ENCODE data around the gene KCNQ1. TPM values are rescaled to one million over a fixed set of nuclear protein-coding genes. Genes with fewer than 3 reads are reported as not detected.

Gene KCNQ1
- total and polyA plus RNA-seq, 12 donors = 11.0 to 447 (median 320) TPM

DNA sequence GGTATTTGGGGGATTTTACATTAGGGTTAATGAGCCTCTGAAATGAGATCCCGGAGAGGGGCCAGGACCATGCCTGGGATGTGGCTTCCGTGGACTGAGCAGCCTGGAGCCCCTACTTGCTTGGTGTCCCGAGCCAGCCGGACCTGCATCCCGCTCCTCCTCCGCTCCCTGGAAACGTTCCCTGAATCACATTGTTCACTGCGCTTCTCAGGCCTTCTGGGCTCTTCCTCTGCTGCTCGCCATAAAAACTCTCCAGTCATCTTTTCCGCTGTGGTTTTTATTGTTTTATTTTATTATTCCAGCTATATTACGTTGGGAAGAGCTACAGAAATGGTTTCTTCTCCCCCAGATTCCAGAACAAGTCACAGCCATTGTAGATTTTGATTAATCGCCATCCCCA lies 268.3 kb downstream of the KCNQ1 start:
- no peaks in the 10 kb centered on the region for H3K9me3 ChIP-seq (replicated peaks in 1 of 3)
- peaks cover 0 to 4% of the 10 kb centered on the region in 2 donors for H3K4me1 ChIP-seq (replicated peaks in 1 of 2)
- no peak for DNase-seq
- TF ChIP-seq, protein P1, sequence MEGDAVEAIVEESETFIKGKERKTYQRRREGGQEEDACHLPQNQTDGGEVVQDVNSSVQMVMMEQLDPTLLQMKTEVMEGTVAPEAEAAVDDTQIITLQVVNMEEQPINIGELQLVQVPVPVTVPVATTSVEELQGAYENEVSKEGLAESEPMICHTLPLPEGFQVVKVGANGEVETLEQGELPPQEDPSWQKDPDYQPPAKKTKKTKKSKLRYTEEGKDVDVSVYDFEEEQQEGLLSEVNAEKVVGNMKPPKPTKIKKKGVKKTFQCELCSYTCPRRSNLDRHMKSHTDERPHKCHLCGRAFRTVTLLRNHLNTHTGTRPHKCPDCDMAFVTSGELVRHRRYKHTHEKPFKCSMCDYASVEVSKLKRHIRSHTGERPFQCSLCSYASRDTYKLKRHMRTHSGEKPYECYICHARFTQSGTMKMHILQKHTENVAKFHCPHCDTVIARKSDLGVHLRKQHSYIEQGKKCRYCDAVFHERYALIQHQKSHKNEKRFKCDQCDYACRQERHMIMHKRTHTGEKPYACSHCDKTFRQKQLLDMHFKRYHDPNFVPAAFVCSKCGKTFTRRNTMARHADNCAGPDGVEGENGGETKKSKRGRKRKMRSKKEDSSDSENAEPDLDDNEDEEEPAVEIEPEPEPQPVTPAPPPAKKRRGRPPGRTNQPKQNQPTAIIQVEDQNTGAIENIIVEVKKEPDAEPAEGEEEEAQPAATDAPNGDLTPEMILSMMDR (IDR thresholded peaks at IDR 0.05) = no peak
- no peak for TF ChIP-seq POLR2A (IDR thresholded peaks at IDR 0.05)
- WGBS, 4 donors = 92 to 96% (median 94%) methylated on average over 12 of the region's 12 CpGs
- intact Hi-C loops (cut with DNase I) = loop anchor here in 1 of 2 donors (10.0 kb wide), 1 partner anchor 172 kb away; the partner anchor contains the start of gene CDKN1C
- H3K36me3 ChIP-seq (replicated peaks in 1 of 2) = peaks cover 0 to 7% of the 10 kb centered on the region in 2 donors
- no peak overlapping the region for H3K4me3 ChIP-seq
- no peak overlapping the region for H3K27ac ChIP-seq
- no peaks in the 10 kb centered on the region for H3K27me3 ChIP-seq

DNA sequence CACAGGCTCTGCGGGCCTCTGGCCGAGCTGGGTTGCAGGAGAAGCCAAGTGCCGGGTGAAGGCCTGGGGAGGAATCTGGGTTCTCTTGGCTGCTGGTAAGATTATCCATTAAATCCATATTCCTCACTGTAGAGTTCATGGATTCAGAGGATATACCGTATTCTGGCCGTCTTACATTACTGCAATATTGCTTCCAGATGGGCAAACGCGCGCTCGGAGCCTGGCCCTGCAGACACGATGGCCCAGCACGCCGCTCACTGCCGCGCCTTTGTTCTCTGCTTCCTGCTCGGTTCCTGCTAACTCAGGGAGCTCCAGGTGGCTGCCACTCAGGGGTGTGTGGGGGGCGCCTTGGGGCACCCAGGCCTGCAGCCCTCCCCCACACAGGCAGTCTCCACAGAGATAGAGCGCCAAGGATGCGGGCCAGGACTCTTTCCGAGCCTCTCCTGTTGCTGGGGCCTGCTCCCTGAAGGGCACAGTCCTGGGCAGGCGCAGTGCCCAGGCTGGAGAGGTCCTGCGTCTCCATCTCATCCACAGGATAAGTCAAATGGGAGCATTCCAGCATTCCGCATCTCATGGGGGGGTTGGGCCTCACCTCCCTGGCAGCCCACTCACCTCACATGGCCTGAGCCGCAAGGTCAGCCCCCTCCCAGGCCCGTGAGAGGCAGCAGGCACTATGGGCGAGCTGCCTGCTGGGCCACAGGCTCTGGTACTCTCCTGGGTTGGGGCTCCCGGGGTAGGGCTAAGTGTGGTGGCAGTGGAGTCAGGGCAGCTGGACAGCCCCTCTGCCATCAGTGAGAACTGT lies 269.1 kb downstream of the KCNQ1 start:
- WGBS, 4 donors = 89 to 95% (median 94%) methylated on average over 12 to 26 of the region's 26 CpGs
- Histone ChIP-seq H3K9me3 (replicated peaks in 1 of 3) (no peaks in the 10 kb centered on the region), H3K36me3 (replicated peaks in 1 of 2) (peaks cover 0 to 7% of the 10 kb centered on the region in 2 donors), H3K27me3 (no peaks in the 10 kb centered on the region), H3K4me3 (no peak overlapping the region), H3K4me1 (replicated peaks in 1 of 2) (no peaks in the 10 kb centered on the region), H3K27ac (no peak overlapping the region)
- intact Hi-C loops (cut with DNase I) = loop anchor here in 1 of 2 donors (10.0 kb wide), 1 partner anchor 171 kb away; the partner anchor contains the start of gene CDKN1C
- DNase-seq = no peak
- TF ChIP-seq, protein P1 (IDR thresholded peaks at IDR 0.05) = no peak
- no peak for TF ChIP-seq POLR2A (IDR thresholded peaks at IDR 0.05)

DNA sequence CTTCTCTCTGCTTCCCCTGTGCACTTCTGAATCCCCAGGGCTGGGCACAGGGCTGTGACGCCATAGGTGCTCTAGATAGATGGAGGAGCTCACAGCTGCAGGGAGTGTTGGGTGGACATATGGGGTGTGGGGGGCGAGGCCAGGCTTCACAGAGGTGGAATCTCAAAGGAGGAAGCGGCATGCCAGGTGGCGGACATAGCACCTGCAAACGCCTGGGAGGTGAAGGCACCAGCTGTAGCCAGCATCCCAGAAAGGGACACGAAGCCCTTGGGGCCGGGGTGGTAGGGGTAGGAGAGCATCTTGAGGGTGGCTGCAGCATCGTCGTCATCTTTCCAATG lies 269.6 kb downstream of the KCNQ1 start:
- WGBS, 4 donors = 93 to 96% (median 93%) methylated on average over 9 of the region's 9 CpGs
- intact Hi-C loops (cut with DNase I) = loop anchor here in 1 of 2 donors (10.0 kb wide), 1 partner anchor 170 kb away; the partner anchor contains the start of gene CDKN1C

DNA sequence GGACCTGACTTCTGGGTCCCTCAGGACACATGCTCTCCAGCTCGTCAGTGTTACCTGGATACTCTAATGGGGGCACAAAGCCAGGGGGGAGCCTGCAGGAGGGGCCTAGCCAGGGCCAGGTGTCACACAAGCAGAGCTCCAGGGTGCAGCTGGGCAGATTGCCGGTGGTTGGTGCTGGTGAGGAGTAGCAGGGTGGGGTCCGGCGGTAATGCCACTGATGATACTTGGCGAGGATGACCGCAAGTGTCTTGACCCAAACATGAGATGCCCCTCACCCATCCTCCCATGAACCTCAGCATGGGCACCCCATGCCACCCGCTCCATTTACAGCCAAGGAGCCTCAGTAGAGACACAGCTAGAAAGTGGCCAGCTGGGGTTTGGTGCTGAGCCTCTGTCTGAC lies 270.1 kb downstream of the KCNQ1 start:
- H3K9me3 ChIP-seq (replicated peaks in 1 of 3) = no peaks in the 10 kb centered on the region
- DNase-seq = no peak
- intact Hi-C loops (cut with DNase I) = loop anchor here in 1 of 2 donors (10.0 kb wide), 1 partner anchor 170 kb away; the partner anchor contains the start of gene CDKN1C

More for the DNA sequence above, 269.6 kb downstream of the KCNQ1 start:
- Histone ChIP-seq H3K27me3 (no peaks in the 10 kb centered on the region), H3K9me3 (replicated peaks in 1 of 3) (no peaks in the 10 kb centered on the region), H3K4me1 (replicated peaks in 1 of 2) (no peaks in the 10 kb centered on the region), H3K36me3 (replicated peaks in 1 of 2) (peaks cover 0 to 7% of the 10 kb centered on the region in 2 donors), H3K27ac (no peak overlapping the region), H3K4me3 (no peak overlapping the region)
- DNase-seq = no peak
- no peak for TF ChIP-seq POLR2A (IDR thresholded peaks at IDR 0.05)
- TF ChIP-seq, protein P1 (IDR thresholded peaks at IDR 0.05) = no peak

More for the DNA sequence above, 270.1 kb downstream of the KCNQ1 start:
- peaks cover 0 to 7% of the 10 kb centered on the region in 2 donors for H3K36me3 ChIP-seq (replicated peaks in 1 of 2)
- H3K27me3 ChIP-seq = no peaks in the 10 kb centered on the region
- no peak overlapping the region for H3K4me3 ChIP-seq
- H3K27ac ChIP-seq = no peak overlapping the region
- TF ChIP-seq, protein P1 (IDR thresholded peaks at IDR 0.05) = no peak
- no peak for TF ChIP-seq POLR2A (IDR thresholded peaks at IDR 0.05)
- H3K4me1 ChIP-seq (replicated peaks in 1 of 2) = no peaks in the 10 kb centered on the region
- WGBS, 4 donors = 83 to 96% (median 94%) methylated on average over 6 to 7 of the region's 7 CpGs

Data from adrenal gland (tissue), 12 donors.